Cardiac septum (tissue), 1 donor: ENCODE results near the gene CT45A5. TPM values are rescaled to one million over a fixed set of nuclear protein-coding genes. Genes with fewer than 3 reads are reported as not detected.
"Not testable (repeated sequence)": the region's sequence is repeated elsewhere in the genome, so short reads cannot be mapped to it uniquely, and the experiment has no call there.

Experiments used
- DNase-seq: peaks from one replicate; pipeline ENCODE4 v3.0.0-alpha.2; 2020; ENCODE audit warnings: low spot score
- intact Hi-C: fragments of 100-400 bp; cut with DNase I; formaldehyde crosslinking; loops from one replicate; pipeline ENCODE4 v1.14.0; 2022
- long read RNA-seq: library from polyadenylated mRNA; unstranded; transcript quantifications from one replicate; pipeline ENCODE4 v2.0.0, GENCODE V29; 2021
- total RNA-seq: library from RNA; stranded (reverse); fragmentation: NEBNext Ultra II Directional; extraction: Animal tissue kit (Norgen Biotek cat#: 25700); gene quantifications from one replicate; pipeline ENCODE4 v1.2.1, GENCODE V29; 2021
- donor health status: DM: no; HTN: no; CAD: no.

CT45A5 gene
- total RNA-seq: not detected
- long read RNA-seq: 0 reads

- DNase-seq, intact Hi-C loops: not testable (repeated sequence)
These were observed at the start of gene CT45A5 for GRCh38 chrX:135785403-135785802. Gene CT45A5, minus strand, starts transcription at chrX:135785503. Its CDS starts 3,774 bp downstream, at chrX:135781729.

- DNase-seq, intact Hi-C loops: not testable (repeated sequence)
These were observed 34.6 kb upstream of the CT45A5 start, which contains the start of gene CT45A2 for GRCh38 chrX:135819912-135820311. Gene CT45A2, minus strand, starts transcription at chrX:135820012. Its CDS starts 3,747 bp downstream, at chrX:135816265.

GRCh38 chrX:135802687-135803086, 17.4 kb upstream of the CT45A5 start, which contains the start of gene CT45A6:
Gene CT45A6, minus strand, starts transcription at chrX:135802787. Its CDS starts 3,794 bp downstream, at chrX:135798993.
- intact Hi-C loops, DNase-seq: not testable (repeated sequence)

DNA sequence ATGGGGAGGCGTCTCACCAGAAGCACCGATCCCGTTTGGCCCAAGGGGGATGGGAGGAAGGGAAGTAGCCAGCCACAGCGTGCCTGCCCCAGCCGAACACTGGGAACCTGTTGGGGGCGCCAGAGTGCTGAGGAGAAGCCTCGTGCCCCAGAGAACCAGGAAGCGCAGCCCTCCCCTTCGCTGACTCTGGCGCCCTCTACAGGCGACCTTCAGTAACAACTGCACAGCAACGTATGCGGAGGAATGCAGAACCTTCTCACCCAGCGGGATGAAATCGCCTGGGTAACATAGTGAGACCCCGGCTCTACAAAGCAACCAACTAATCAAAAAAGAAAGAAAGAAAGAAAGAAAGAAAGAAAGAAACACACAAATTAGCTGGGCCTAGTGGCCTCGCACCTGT, 17.2 kb downstream of the CT45A5 start, which contains the start of gene CT45A3:
Gene CT45A3 (minus strand): TSS at position 101 of the 400 bp plus-strand sequence. CDS start 3,747 bp downstream, outside the sequence.
- intact Hi-C loops, DNase-seq: not testable (repeated sequence)

GRCh38 chrX:135744739-135745138, 40.6 kb downstream of the CT45A5 start:
- intact Hi-C loops, DNase-seq: not testable (repeated sequence)

DNA sequence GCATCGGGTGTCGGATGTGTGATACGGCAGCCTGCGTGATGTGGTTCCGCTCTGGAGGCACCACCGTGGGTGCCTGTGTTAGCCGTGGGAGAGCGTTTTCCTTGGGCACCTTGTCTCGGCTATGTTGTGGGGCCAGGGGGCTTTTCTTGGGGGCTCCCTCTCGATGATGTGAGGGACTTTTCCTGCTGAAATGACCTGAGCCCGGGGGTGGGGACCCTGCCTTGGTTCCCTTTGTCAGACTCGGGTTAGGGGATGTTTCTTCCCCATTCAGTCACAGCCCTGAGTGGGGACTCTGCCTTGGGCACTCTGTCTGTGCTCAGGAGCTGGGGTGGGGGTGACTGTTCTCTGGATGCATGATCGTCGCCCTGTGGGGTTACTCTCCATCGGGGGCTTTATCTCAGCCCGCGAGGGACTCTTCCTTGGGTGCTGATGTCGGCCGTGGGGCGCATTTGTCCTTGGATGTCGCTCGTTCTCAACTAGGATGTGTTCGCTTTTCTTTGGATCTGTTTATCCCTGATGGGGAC, 44.0 kb downstream of the CT45A5 start:
- intact Hi-C loops: no loop called here
- DNase-seq: no peak

DNA sequence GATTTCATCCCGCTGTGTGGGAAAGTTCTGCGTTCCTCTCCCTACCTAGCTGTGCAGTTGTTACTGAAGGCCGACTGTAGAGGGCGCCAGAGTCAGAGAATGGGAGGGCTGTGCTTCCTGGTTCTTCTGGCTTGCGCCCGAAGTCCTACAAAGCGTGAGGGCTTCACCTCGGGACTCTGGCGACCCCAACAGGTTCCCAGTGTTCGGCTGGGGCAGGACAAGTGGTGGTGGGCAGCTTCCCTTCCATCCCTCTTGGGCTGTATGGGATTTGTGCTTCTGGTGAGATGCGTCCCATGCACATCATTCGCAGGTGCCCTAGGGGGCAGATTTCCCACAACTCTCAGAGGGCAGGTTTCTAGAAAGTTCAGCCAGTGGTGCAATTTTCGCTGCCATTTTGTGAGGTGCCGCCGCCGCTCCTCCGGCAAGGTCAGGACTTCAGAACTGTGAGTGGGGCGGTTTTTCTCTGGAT, 44.6 kb downstream of the CT45A5 start:
- no peak for DNase-seq
- intact Hi-C loops: no loop called here

DNA sequence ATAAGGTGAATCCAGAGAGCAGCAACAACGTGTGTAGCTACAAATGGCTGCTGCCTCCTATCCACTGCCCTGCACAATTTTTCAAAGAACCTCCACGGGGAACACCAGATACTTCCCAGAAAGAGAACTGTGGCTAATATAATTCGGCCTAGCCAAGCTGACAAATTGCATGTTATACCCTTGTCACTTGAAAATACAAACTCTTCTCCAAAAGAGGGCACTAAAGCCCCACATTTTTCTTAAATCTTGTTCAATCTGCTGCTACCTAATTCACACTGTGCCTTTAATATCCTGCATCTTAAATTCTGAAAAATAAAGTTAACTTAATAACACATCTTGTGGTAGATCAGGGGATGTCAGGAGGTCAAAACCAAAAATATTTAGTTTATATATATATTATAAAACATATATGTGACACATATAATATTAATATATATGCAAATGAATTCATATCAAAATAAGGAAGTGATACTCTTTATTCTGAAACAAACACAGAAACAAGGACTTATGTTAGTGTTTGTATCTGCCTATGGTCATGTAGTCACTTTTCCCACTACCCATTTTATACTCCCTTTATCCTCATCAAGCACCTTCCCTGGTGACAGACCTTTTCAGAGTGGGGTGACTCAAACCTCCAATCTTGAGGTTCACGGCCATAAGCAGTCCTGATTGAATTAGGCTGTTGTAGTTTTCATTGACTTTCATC, 47.8 kb downstream of the CT45A5 start:
- no peak for DNase-seq
- intact Hi-C loops: no loop called here

GRCh38 chrX:135734666-135735065, 50.6 kb downstream of the CT45A5 start:
- DNase-seq, intact Hi-C loops: not testable (repeated sequence)

Other genes with a start within 250 kb of the CT45A5 start
- gene CT45A1, start 71.9 kb downstream of the CT45A5 start, total RNA-seq: not detected
- not detected for gene CT45A3, start 17.3 kb downstream of the CT45A5 start, total RNA-seq
- gene CT45A6, start 17.3 kb upstream of the CT45A5 start, total RNA-seq: not detected
- not detected for gene CT45A2, start 34.5 kb upstream of the CT45A5 start, total RNA-seq
- gene CT45A7, start 51.8 kb upstream of the CT45A5 start, total RNA-seq: not detected
- gene CT45A8, start 69.0 kb upstream of the CT45A5 start, total RNA-seq: not detected
- not detected for gene CT45A9, start 86.3 kb upstream of the CT45A5 start, total RNA-seq
- not detected for gene CT45A10, start 107.9 kb upstream of the CT45A5 start, total RNA-seq
- not detected for gene SAGE1, start 108.2 kb upstream of the CT45A5 start, total RNA-seq
- 29.5 TPM for gene MMGT1, start 188.5 kb upstream of the CT45A5 start, total RNA-seq
- gene SLC9A6, start 199.9 kb upstream of the CT45A5 start, total RNA-seq: 12.5 TPM